Measurements from ENCODE around the gene FILIP1L.

FILIP1L gene

DNA sequence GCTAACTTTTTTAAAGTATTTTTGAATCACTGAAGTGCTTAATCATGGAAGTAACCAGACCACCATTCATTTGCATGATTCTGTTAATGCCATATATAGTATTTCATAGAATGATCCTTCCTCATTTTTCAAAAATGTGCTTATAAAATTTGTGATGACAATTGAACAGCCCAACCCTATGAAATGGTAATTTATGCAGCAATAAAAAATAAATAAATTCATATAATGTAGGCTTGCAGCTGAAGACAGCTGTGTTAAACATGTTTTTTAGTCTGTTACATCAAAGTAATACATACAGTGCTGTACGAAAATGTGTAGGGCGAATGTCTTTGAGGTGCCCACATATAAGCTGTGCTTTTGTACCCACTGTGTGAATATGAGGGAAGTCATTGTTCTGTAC, 131.7 kb downstream of the FILIP1L start:
- no peak overlapping the region for H3K4me3 ChIP-seq (ENCODE audit: low read length, poor library complexity, severe bottlenecking)
- no peaks in the 10 kb centered on the region for H4K20me1 ChIP-seq (ENCODE audit: insufficient read depth, low read length, poor library complexity, severe bottlenecking)
- no peaks in the 10 kb centered on the region for H3K36me3 ChIP-seq (ENCODE audit: insufficient read depth, low read length)
- no peaks in the 10 kb centered on the region for H3K9me2 ChIP-seq (replicated peaks; ENCODE audit: low read depth, low read length)
- no peak overlapping the region for H2AFZ ChIP-seq (ENCODE audit: low read length)
- H3K4me1 ChIP-seq (ENCODE audit: insufficient read depth, low read length, poor library complexity, severe bottlenecking) = no peaks in the 10 kb centered on the region
- no peaks in the 10 kb centered on the region for H3F3A ChIP-seq (ENCODE audit: low read depth)
- no peaks in the 10 kb centered on the region for H3K27me3 ChIP-seq (ENCODE audit: insufficient read depth, low read length, poor library complexity, severe bottlenecking)
- no peak for TF ChIP-seq EZH2phosphoT487 (IDR thresholded peaks at IDR 0.05; ENCODE audit: borderline replicate concordance)
- TF ChIP-seq, protein P1, sequence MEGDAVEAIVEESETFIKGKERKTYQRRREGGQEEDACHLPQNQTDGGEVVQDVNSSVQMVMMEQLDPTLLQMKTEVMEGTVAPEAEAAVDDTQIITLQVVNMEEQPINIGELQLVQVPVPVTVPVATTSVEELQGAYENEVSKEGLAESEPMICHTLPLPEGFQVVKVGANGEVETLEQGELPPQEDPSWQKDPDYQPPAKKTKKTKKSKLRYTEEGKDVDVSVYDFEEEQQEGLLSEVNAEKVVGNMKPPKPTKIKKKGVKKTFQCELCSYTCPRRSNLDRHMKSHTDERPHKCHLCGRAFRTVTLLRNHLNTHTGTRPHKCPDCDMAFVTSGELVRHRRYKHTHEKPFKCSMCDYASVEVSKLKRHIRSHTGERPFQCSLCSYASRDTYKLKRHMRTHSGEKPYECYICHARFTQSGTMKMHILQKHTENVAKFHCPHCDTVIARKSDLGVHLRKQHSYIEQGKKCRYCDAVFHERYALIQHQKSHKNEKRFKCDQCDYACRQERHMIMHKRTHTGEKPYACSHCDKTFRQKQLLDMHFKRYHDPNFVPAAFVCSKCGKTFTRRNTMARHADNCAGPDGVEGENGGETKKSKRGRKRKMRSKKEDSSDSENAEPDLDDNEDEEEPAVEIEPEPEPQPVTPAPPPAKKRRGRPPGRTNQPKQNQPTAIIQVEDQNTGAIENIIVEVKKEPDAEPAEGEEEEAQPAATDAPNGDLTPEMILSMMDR (conservative IDR thresholded peaks at IDR 0.05; ENCODE audit: low read length) = no peak
- H3K9ac ChIP-seq (ENCODE audit: low read depth, low read length, poor library complexity, severe bottlenecking) = no peak overlapping the region
- H3K79me2 ChIP-seq (ENCODE audit: insufficient read depth, low read length) = no peaks in the 10 kb centered on the region
- H3K4me2 ChIP-seq (ENCODE audit: low read depth, low read length, poor library complexity, severe bottlenecking) = no peak overlapping the region
- H3K9me3 ChIP-seq (ENCODE audit: insufficient read depth, low read depth, low read length) = no peaks in the 10 kb centered on the region; the same call in 1 of the 2 replicates

DNA sequence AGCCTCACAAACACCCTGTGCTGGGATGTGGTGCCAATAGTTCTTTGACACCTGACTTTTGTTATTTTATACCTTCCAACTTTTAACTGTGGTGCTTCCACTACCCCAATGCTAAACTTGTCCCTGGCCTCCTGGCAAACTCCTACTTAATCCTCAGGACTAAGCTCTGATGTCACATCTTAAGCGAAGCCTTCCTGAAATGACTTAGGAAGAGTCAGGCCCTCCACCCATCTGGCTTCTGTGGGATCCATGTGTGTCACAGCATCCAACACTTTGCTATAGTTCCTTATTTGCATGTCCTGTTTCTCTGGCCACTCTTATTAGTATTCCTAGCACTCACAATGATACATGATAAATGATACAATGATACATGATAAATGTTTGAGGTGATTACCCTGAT, 133.2 kb downstream of the FILIP1L start:
- H3K4me2 ChIP-seq (ENCODE audit: low read depth, low read length, poor library complexity, severe bottlenecking) = no peak overlapping the region

DNA sequence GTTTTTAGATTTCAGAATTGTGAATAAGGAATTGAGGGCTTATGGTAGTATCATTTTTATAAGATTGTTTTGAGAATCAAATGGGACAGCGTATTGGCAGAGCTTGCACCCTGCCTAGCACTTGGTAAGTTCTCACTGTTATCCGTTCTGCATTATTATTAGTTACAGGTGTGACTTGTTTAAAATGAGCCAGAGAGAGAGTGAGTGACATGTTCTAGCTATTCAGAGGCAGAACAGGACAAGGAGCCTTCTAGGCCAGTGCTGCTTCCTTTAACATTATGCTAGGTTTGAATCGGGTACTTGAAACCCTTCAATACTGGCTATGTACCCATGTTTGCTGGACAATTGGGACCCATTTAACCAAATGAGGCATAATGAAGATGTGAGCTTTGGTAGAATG, 133.7 kb downstream of the FILIP1L start:
- Histone ChIP-seq H3K9me2 (replicated peaks; ENCODE audit: low read depth, low read length) (no peaks in the 10 kb centered on the region), H3K4me1 (ENCODE audit: insufficient read depth, low read length, poor library complexity, severe bottlenecking) (no peaks in the 10 kb centered on the region)
- TF ChIP-seq EZH2phosphoT487 (IDR thresholded peaks at IDR 0.05; ENCODE audit: borderline replicate concordance) = no peak
- TF ChIP-seq, protein P1 (conservative IDR thresholded peaks at IDR 0.05; ENCODE audit: low read length) = no peak

More for the DNA sequence above, 133.2 kb downstream of the FILIP1L start:
- H3K79me2 ChIP-seq (ENCODE audit: insufficient read depth, low read length) = no peaks in the 10 kb centered on the region
- H3K9me3 ChIP-seq (ENCODE audit: insufficient read depth, low read depth, low read length) = no peaks in the 10 kb centered on the region; the same call in 1 of the 2 replicates
- TF ChIP-seq, protein P1 (conservative IDR thresholded peaks at IDR 0.05; ENCODE audit: low read length) = no peak
- TF ChIP-seq EZH2phosphoT487 (IDR thresholded peaks at IDR 0.05; ENCODE audit: borderline replicate concordance) = no peak
- no peaks in the 10 kb centered on the region for H3K9me2 ChIP-seq (replicated peaks; ENCODE audit: low read depth, low read length)
- no peaks in the 10 kb centered on the region for H3F3A ChIP-seq (ENCODE audit: low read depth)
- H3K4me1 ChIP-seq (ENCODE audit: insufficient read depth, low read length, poor library complexity, severe bottlenecking) = no peaks in the 10 kb centered on the region
- H3K36me3 ChIP-seq (ENCODE audit: insufficient read depth, low read length) = no peaks in the 10 kb centered on the region
- H3K9ac ChIP-seq (ENCODE audit: low read depth, low read length, poor library complexity, severe bottlenecking) = no peak overlapping the region
- H4K20me1 ChIP-seq (ENCODE audit: insufficient read depth, low read length, poor library complexity, severe bottlenecking) = no peaks in the 10 kb centered on the region
- no peak overlapping the region for H2AFZ ChIP-seq (ENCODE audit: low read length)
- H3K27me3 ChIP-seq (ENCODE audit: insufficient read depth, low read length, poor library complexity, severe bottlenecking) = no peaks in the 10 kb centered on the region
- no peak overlapping the region for H3K4me3 ChIP-seq (ENCODE audit: low read length, poor library complexity, severe bottlenecking)

More for the DNA sequence above, 133.7 kb downstream of the FILIP1L start:
- Histone ChIP-seq H2AFZ (ENCODE audit: low read length) (no peak overlapping the region), H3K9me3 (ENCODE audit: insufficient read depth, low read depth, low read length) (no peaks in the 10 kb centered on the region; the same call in 1 of the 2 replicates), H3K27me3 (ENCODE audit: insufficient read depth, low read length, poor library complexity, severe bottlenecking) (no peaks in the 10 kb centered on the region), H3K4me2 (ENCODE audit: low read depth, low read length, poor library complexity, severe bottlenecking) (no peak overlapping the region), H3F3A (ENCODE audit: low read depth) (no peaks in the 10 kb centered on the region), H3K4me3 (ENCODE audit: low read length, poor library complexity, severe bottlenecking) (no peak overlapping the region), H3K79me2 (ENCODE audit: insufficient read depth, low read length) (no peaks in the 10 kb centered on the region), H3K36me3 (ENCODE audit: insufficient read depth, low read length) (no peaks in the 10 kb centered on the region), H4K20me1 (ENCODE audit: insufficient read depth, low read length, poor library complexity, severe bottlenecking) (no peaks in the 10 kb centered on the region), H3K9ac (ENCODE audit: low read depth, low read length, poor library complexity, severe bottlenecking) (no peak overlapping the region)

Data from Loucy (cell line).